ENCODE measurements around the gene ADTRP.

DNA sequence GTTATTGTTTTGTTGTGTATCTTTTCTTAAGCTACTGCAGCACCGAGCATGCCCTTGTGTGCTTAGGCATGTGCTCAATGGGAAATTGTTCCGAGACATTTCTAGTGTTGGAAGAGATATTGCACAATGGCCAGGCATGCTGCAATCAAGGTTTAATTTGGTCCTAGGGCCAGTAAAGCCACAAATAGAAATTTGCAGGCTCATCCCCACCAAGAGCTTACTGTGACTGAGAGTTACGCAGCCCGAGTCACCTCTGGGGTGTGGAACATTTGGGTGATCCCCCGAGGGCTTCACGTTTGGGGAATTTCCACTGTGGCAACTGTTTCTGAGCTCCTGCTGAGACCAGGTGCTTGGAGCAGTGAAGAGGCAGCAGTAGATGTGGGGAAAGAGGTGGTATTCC lies 65.8 kb downstream of the ADTRP start:
- no peak for TF ChIP-seq CTCF (IDR thresholded peaks at IDR 0.05)
- TF ChIP-seq POLR2A (IDR thresholded peaks at IDR 0.05) = no peak

Measured in uterus (tissue), 2 donors.